ENCODE data around the gene ITGA4.

The ITGA4 gene

GRCh38 chr2:181457121-181457740, at the start of gene ITGA4:
Gene ITGA4 (plus strand): TSS chr2:181457386. CDS start chr2:181457655, 269 bp downstream.
- H3K4me3 ChIP-seq (ENCODE audit: low read depth, low read length) = peak within 1 kb of the TSS; percentile 77
- peak; percentile 70 for TF ChIP-seq CTCF (conservative IDR thresholded peaks at IDR 0.05; ENCODE audit: low read depth, low read length)
- peak; percentile 88 for DNase-seq (ENCODE audit: low read depth)

GRCh38 chr2:181408861-181409260, 48.3 kb upstream of the ITGA4 start:
- DNase-seq (ENCODE audit: low read depth) = no peak
- no peak for TF ChIP-seq CTCF (conservative IDR thresholded peaks at IDR 0.05; ENCODE audit: low read depth, low read length)
- H3K4me3 ChIP-seq (ENCODE audit: low read depth, low read length) = no peak overlapping the region

- DNase-seq (ENCODE audit: low read depth) = peak; percentile 63
- TF ChIP-seq CTCF (conservative IDR thresholded peaks at IDR 0.05; ENCODE audit: low read depth, low read length) = no peak
- H3K4me3 ChIP-seq (ENCODE audit: low read depth, low read length) = no peak overlapping the region
These were observed 45.9 kb upstream of the ITGA4 start for GRCh38 chr2:181411105-181411849.

- no peak overlapping the region for H3K4me3 ChIP-seq (ENCODE audit: low read depth, low read length)
- DNase-seq (ENCODE audit: low read depth) = no peak
- TF ChIP-seq CTCF (conservative IDR thresholded peaks at IDR 0.05; ENCODE audit: low read depth, low read length) = no peak
These were observed 37.9 kb upstream of the ITGA4 start for GRCh38 chr2:181419129-181419855.

GRCh38 chr2:181420259-181421130, 36.7 kb upstream of the ITGA4 start:
- no peak for TF ChIP-seq CTCF (conservative IDR thresholded peaks at IDR 0.05; ENCODE audit: low read depth, low read length)
- no peak for DNase-seq (ENCODE audit: low read depth)
- no peak overlapping the region for H3K4me3 ChIP-seq (ENCODE audit: low read depth, low read length)

- no peak for TF ChIP-seq CTCF (conservative IDR thresholded peaks at IDR 0.05; ENCODE audit: low read depth, low read length)
- no peak for DNase-seq (ENCODE audit: low read depth)
- H3K4me3 ChIP-seq (ENCODE audit: low read depth, low read length) = no peak overlapping the region
These were observed 36.1 kb upstream of the ITGA4 start for GRCh38 chr2:181421131-181421458.
